ENCODE data around the gene PGA3. TPM values are rescaled to one million over a fixed set of nuclear protein-coding genes. Genes with fewer than 3 reads are reported as not detected.

PGA3 gene
- total RNA-seq, 1 donor from 2014 or later, result not detected

DNA sequence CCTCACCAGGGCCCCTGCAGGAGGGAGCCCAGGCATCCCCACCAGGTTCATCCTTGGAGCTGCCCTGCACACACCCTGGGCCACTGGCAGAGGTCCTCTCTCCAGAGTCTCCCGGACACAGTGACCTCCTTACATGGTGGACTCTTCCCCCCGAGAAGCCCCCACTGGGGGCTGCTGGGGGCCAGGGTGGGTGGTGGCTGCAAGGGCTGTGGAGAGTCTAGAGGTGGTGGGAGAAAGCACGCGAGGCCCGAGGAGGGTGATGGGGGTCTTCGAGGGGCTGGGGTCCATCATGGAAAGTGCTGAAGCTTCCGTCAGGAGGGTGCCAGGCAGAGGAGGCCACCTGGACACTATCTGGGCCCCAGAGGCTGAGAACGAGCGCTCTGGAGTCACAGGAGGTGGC, 55.2 kb downstream of the PGA3 start:
- Mint-ChIP-seq H3K27me3 (ENCODE audit: low read depth) (no peaks in the 10 kb centered on the region), H3K4me1 (ENCODE audit: low read depth) (peaks cover 2% of the 10 kb centered on the region), H3K36me3 (ENCODE audit: low read depth) (peaks cover 6% of the 10 kb centered on the region), H3K27ac (ENCODE audit: unreplicated experiment) (no peak overlapping the region), H3K4me3 (ENCODE audit: unreplicated experiment) (no peak overlapping the region), H3K9me3 (ENCODE audit: low read depth) (no peaks in the 10 kb centered on the region)
- TF ChIP-seq CTCF (IDR thresholded peaks at IDR 0.05), result no peak
- no peak for DNase-seq (ENCODE audit: low spot score)

DNA sequence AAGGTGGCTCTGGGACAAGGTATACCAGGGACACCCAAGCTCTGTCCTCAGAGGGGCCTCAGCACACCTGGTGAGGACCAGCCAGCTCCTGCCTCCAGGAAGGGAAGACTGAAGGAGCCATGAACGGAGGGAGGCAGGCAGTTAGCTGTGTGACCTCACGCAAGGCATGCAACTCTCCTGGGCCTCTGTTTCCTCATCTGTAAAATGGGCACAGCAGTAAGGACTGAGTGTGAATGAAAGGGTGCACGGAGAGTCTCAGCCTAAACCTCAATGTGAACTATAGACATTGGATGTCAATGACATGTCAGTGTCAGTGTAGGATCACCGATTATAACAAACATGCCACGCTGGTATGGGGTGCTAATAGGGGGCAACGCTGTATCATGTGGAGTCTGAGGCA, 56.0 kb downstream of the PGA3 start:
- TF ChIP-seq CTCF (IDR thresholded peaks at IDR 0.05), result no peak
- no peaks in the 10 kb centered on the region for H3K27me3 Mint-ChIP-seq (ENCODE audit: low read depth)
- no peaks in the 10 kb centered on the region for H3K9me3 Mint-ChIP-seq (ENCODE audit: low read depth)
- H3K4me3 Mint-ChIP-seq (ENCODE audit: unreplicated experiment), result no peak overlapping the region
- DNase-seq (ENCODE audit: low spot score), result no peak
- peaks cover 10% of the 10 kb centered on the region for H3K36me3 Mint-ChIP-seq (ENCODE audit: low read depth)
- H3K27ac Mint-ChIP-seq (ENCODE audit: unreplicated experiment), result no peak overlapping the region
- H3K4me1 Mint-ChIP-seq (ENCODE audit: low read depth), result peaks cover 2% of the 10 kb centered on the region

Other genes with a start within 250 kb of the PGA3 start
- gene CD6, start 231.8 kb upstream of the PGA3 start, total RNA-seq, result 0.33 TPM in 1 of 3 replicates, not detected in the others
- gene CD5, start 101.0 kb upstream of the PGA3 start, total RNA-seq, result not detected in 3 replicates
- gene VPS37C, start 42.1 kb upstream of the PGA3 start, total RNA-seq, result 15.3 to 20.5 TPM (median 19.6 TPM) in 3 replicates
- not detected in 3 replicates for gene PGA4, start 18.8 kb downstream of the PGA3 start, total RNA-seq
- gene PGA5, start 37.7 kb downstream of the PGA3 start, total RNA-seq, result not detected in 3 replicates
- gene VWCE, start 91.8 kb downstream of the PGA3 start, total RNA-seq, result 2.4 to 4.1 TPM (median 3.6 TPM) in 3 replicates
- 188 to 264 TPM (median 194 TPM) in 3 replicates for gene DDB1, start 129.6 kb downstream of the PGA3 start, total RNA-seq
- 31.9 to 41.4 TPM (median 32.2 TPM) in 3 replicates for gene TKFC, start 129.7 kb downstream of the PGA3 start, total RNA-seq
- gene CYB561A3, start 158.4 kb downstream of the PGA3 start, total RNA-seq, result 40.8 to 60.0 TPM (median 41.4 TPM) in 3 replicates
- 39.2 to 60.0 TPM (median 46.7 TPM) in 3 replicates for gene TMEM138, start 158.9 kb downstream of the PGA3 start, total RNA-seq
- 9.3 to 14.4 TPM (median 9.8 TPM) in 3 replicates for gene TMEM216, start 189.1 kb downstream of the PGA3 start, total RNA-seq
- gene CPSF7, start 226.5 kb downstream of the PGA3 start, total RNA-seq, result 61.2 to 66.2 TPM (median 65.0 TPM) in 3 replicates
- gene SDHAF2, start 226.6 kb downstream of the PGA3 start, total RNA-seq, result 33.8 to 34.8 TPM (median 34.5 TPM) in 3 replicates